ENCODE results near the gene ZFYVE28.

- no peak for TF ChIP-seq GATA2 (IDR thresholded peaks at IDR 0.05; ENCODE audit: low read depth, low read length)
- no peak for TF ChIP-seq GATA3 (IDR thresholded peaks at IDR 0.05; ENCODE audit: low read depth, low read length)
Measured at GRCh38 chr4:2320746-2321145, 97.7 kb downstream of the ZFYVE28 start.

Data from SH-SY5Y (cell line).